ENCODE data around the gene CNKSR1. TPM values are rescaled to one million over a fixed set of nuclear protein-coding genes. Genes with fewer than 3 reads are reported as not detected.

Gene CNKSR1
- polyA plus RNA-seq, 4 donors, result 16.1 to 85.0 (median 47.9) TPM

Other genes starting within 250 kb of the CNKSR1 start
- 10 to 100 TPM; 17.2 to 32.7 (median 26.1) TPM for gene PAFAH2, start 179.4 kb upstream of the CNKSR1 start, polyA plus RNA-seq
- under 1 TPM in 2 of 4 donors, not detected in 2; 0.41 to 0.51 TPM for gene EXTL1, start 155.7 kb upstream of the CNKSR1 start, polyA plus RNA-seq
- 10 to 100 TPM in 1 of 4 donors, under 1 TPM in 3; 0.09 to 43.2 (median 0.36) TPM for gene SLC30A2, start 131.4 kb upstream of the CNKSR1 start, polyA plus RNA-seq
- gene TRIM63, start 109.9 kb upstream of the CNKSR1 start, polyA plus RNA-seq, result 10 to 100 TPM in 1 of 4 donors, 1 to 10 TPM in 2, under 1 TPM in 1; 0.91 to 11.3 (median 2.8) TPM
- gene PDIK1L, start 65.7 kb upstream of the CNKSR1 start, polyA plus RNA-seq, result 10 to 100 TPM in 1 of 4 donors, 1 to 10 TPM in 3; 3.2 to 13.9 (median 5.3) TPM
- gene FAM110D, start 18.4 kb upstream of the CNKSR1 start, polyA plus RNA-seq, result 1 to 10 TPM in 1 of 4 donors, under 1 TPM in 2, not detected in 1; 0.32 to 3.1 (median 0.54) TPM
- not detected for gene C1orf232, start 8.5 kb upstream of the CNKSR1 start, polyA plus RNA-seq
- gene ZNF593, start 7.6 kb upstream of the CNKSR1 start, polyA plus RNA-seq, result 100 to 1,000 TPM in 2 of 4 donors, 10 to 100 TPM in 2; 27.7 to 152 (median 94.7) TPM
- gene ZNF593OS, start 5.7 kb upstream of the CNKSR1 start, polyA plus RNA-seq, result under 1 TPM in 2 of 4 donors, not detected in 2; 0.16 to 0.50 TPM
- gene CATSPER4, start 13.1 kb downstream of the CNKSR1 start, polyA plus RNA-seq, result under 1 TPM in 1 of 4 donors, not detected in 3; 0.09 TPM
- gene CEP85, start 56.7 kb downstream of the CNKSR1 start, polyA plus RNA-seq, result 10 to 100 TPM in 1 of 4 donors, 1 to 10 TPM in 3; 2.7 to 11.0 (median 5.6) TPM
- gene SH3BGRL3, start 102.6 kb downstream of the CNKSR1 start, polyA plus RNA-seq, result 100 to 1,000 TPM in 3 of 4 donors, 10 to 100 TPM in 1; 90.9 to 238 (median 178) TPM
- 10 to 100 TPM in 2 of 4 donors, 1 to 10 TPM in 2; 1.1 to 35.5 (median 11.4) TPM for gene UBXN11, start 129.1 kb downstream of the CNKSR1 start, polyA plus RNA-seq
- gene CD52, start 140.5 kb downstream of the CNKSR1 start, polyA plus RNA-seq, result 100 to 1,000 TPM in 1 of 4 donors, 10 to 100 TPM in 3; 23.1 to 116 (median 36.8) TPM
- 100 to 1,000 TPM in 2 of 4 donors, 1 to 10 TPM in 2; 2.4 to 267 (median 63.7) TPM for gene CRYBG2, start 176.6 kb downstream of the CNKSR1 start, polyA plus RNA-seq
- gene ZNF683, start 195.3 kb downstream of the CNKSR1 start, polyA plus RNA-seq, result under 1 TPM in 2 of 4 donors, not detected in 2; 0.07 to 0.13 TPM
- under 1 TPM in 1 of 4 donors, not detected in 3; 0.03 TPM for gene LIN28A, start 233.3 kb downstream of the CNKSR1 start, polyA plus RNA-seq

Measured in small intestine (tissue), 4 donors.